GM12878 (cell line): ENCODE measurements around the gene MACROD2. TPM values are rescaled to one million over a fixed set of nuclear protein-coding genes. Genes with fewer than 3 reads are reported as not detected.

Experiments used
- ATAC-seq: fragments of 200-7000 bp; cut with Tn5 transposase; 3 replicates; pipeline ENCODE4 v1.9.1; 2020; ENCODE audit warnings: mild to moderate bottlenecking, moderate library complexity
- BruUV-seq: library from RNA; stranded (reverse); fragments of 400-500 nt; replicated peaks from 2 replicates; lab custom pipeline; 2021; lab: Mats Ljungman, UMichigan
- CTCF ChIA-PET: fragments of 300-600 bp; sonication (Branson Sonifier 250); formaldehyde crosslinking; extraction: SDS; loops from one replicate; lab custom pipeline; 2021; ENCODE audit warnings: inconsistent platforms; lab: Yijun Ruan, JAX
- POLR2A ChIA-PET: fragments of 350-600 bp; formaldehyde crosslinking; extraction: SDS; loops from one replicate; lab custom pipeline; 2021; ENCODE audit warnings: inconsistent platforms; lab: Charles Lee
- RAD21 ChIA-PET: fragments of 300-600 bp; sonication (Branson Sonifier 250); formaldehyde crosslinking; loops from one replicate; lab custom pipeline; 2023; ENCODE audit warnings: antibody characterized with exemption; ENCODE audit not compliant: unreplicated experiment; lab: Charles Lee
- SMC1A ChIA-PET: fragments of 300-600 bp; sonication (Branson Sonifier 250); formaldehyde crosslinking; loops from one replicate; lab custom pipeline; 2023; ENCODE audit not compliant: unreplicated experiment, uncharacterized antibody; lab: Charles Lee
- DNase-seq: peaks from one replicate; pipeline ENCODE4 v3.0.0-alpha.2; 2011; ENCODE audit warnings: low read depth, low spot score
- FAIRE-seq: peaks from 3 replicates; lab custom pipeline; 2011; peaks lifted over from hg19 to GRCh38; lab: Jason Lieb, UNC
- H2AFZ ChIP-seq: 2 replicates; pipeline ENCODE4 v1.6.0; 2011; ENCODE audit warnings: low read depth, low read length, control low read depth; ENCODE audit not compliant: control insufficient read depth
- H3K27ac ChIP-seq: 2 replicates; pipeline ENCODE4 v1.5.1; 2011; ENCODE audit warnings: control low read depth; ENCODE audit not compliant: control insufficient read depth, insufficient read depth
- H3K27me3 ChIP-seq, 2 experiments: replicated peaks in 1 of 2; 2 replicates each; pipeline versions ENCODE4 v1.6.0 to v1.6.1; 2011; ENCODE audit warnings: low read length in 1 of 2; ENCODE audit not compliant: control insufficient read depth in 2 of 2, insufficient read depth in 2 of 2
- H3K36me3 ChIP-seq, 2 experiments: 2 replicates each; pipeline ENCODE4 v1.5.1; 2011; ENCODE audit warnings: low read length in 1 of 2; ENCODE audit not compliant: control insufficient read depth in 2 of 2, insufficient read depth in 2 of 2
- H3K4me1 ChIP-seq: 2 replicates; pipeline ENCODE4 v1.6.1; 2011; ENCODE audit warnings: mild to moderate bottlenecking, low read length, moderate library complexity, mixed read lengths; ENCODE audit not compliant: control insufficient read depth, insufficient read depth
- H3K4me2 ChIP-seq: 2 replicates; pipeline ENCODE4 v1.6.0; 2011; ENCODE audit warnings: control low read depth; ENCODE audit not compliant: control insufficient read depth, insufficient read depth
- H3K4me3 ChIP-seq: fragments of 200-600 bp; sonication (generic); 2 replicates; pipeline ENCODE4 v1.5.1; 2016
- H3K79me2 ChIP-seq: 2 replicates; pipeline ENCODE4 v1.6.0; 2011; ENCODE audit warnings: low read length; ENCODE audit not compliant: control insufficient read depth, insufficient read depth
- H3K9ac ChIP-seq: 2 replicates; pipeline ENCODE4 v1.8.0; 2011; ENCODE audit warnings: low read length, control low read depth, mixed read lengths; ENCODE audit not compliant: control insufficient read depth, insufficient read depth
- H3K9me3 ChIP-seq: replicated peaks from 3 replicates; pipeline ENCODE4 v1.5.1; 2011; ENCODE audit warnings: mild to moderate bottlenecking, low read length; ENCODE audit not compliant: control insufficient read depth, insufficient read depth
- H4K20me1 ChIP-seq: 2 replicates; pipeline ENCODE4 v1.6.0; 2011; ENCODE audit not compliant: control insufficient read depth, insufficient read depth
- BCL11A ChIP-seq: IDR thresholded peaks from 2 replicates; pipeline ENCODE4 v1.6.1; 2011; ENCODE audit warnings: low read depth, low read length
- BMI1 ChIP-seq: fragments of 450-650 bp; IDR thresholded peaks from 2 replicates; pipeline ENCODE4 v1.6.1; 2016; ENCODE audit warnings: mild to moderate bottlenecking, moderate library complexity, borderline replicate concordance
- CBX3 ChIP-seq: fragments of 200-600 bp; sonication (generic); IDR thresholded peaks from 2 replicates; pipeline ENCODE4 v1.6.1; 2016; ENCODE audit warnings: low read depth, borderline replicate concordance
- FOS ChIP-seq: IDR thresholded peaks from 3 replicates; pipeline ENCODE4 v1.6.1; 2011; ENCODE audit warnings: borderline replicate concordance; ENCODE audit not compliant: insufficient read length; ENCODE audit errors: extremely low read depth
- FOXK2 ChIP-seq: fragments of 450-650 bp; IDR thresholded peaks from 2 replicates; pipeline ENCODE4 v1.6.1; 2017; ENCODE audit warnings: mild to moderate bottlenecking, moderate library complexity
- HDAC2 ChIP-seq: fragments of 200-600 bp; sonication (generic); IDR thresholded peaks from 2 replicates; pipeline ENCODE4 v1.6.1; 2017
- IKZF1 ChIP-seq: fragments of 450-650 bp; conservative IDR thresholded peaks from 2 replicates; pipeline ENCODE4 v1.6.1; 2017; ENCODE audit warnings: antibody characterized with exemption, mild to moderate bottlenecking
- JUNB ChIP-seq: IDR thresholded peaks from 2 replicates; pipeline ENCODE4 v1.6.1; 2016; ENCODE audit warnings: antibody characterized with exemption, mild to moderate bottlenecking
- MXI1 ChIP-seq: fragments of 150-350 bp; IDR thresholded peaks from 2 replicates; pipeline ENCODE4 v1.6.1; 2011; ENCODE audit warnings: low read depth, mild to moderate bottlenecking, inconsistent platforms, low read length, improper control_type of control experiment
- MYB ChIP-seq: fragments of 150-350 bp; IDR thresholded peaks from 2 replicates; pipeline ENCODE4 v1.6.1; 2014; ENCODE audit warnings: mild to moderate bottlenecking, low read depth, low read length, borderline replicate concordance
- PAX5 ChIP-seq: IDR thresholded peaks from 2 replicates; pipeline ENCODE4 v1.6.1; 2011; ENCODE audit warnings: low read depth, low read length, borderline replicate concordance
- PAX8 ChIP-seq: fragments of 450-650 bp; IDR thresholded peaks from 2 replicates; pipeline ENCODE4 v1.6.1; 2017; ENCODE audit warnings: mild to moderate bottlenecking, moderate library complexity
- SMARCA5 ChIP-seq: fragments of 450-650 bp; IDR thresholded peaks from 2 replicates; pipeline ENCODE4 v1.6.1; 2017; ENCODE audit warnings: mild to moderate bottlenecking
- TCF7 ChIP-seq: IDR thresholded peaks from 2 replicates; pipeline ENCODE4 v1.6.1; 2014; ENCODE audit warnings: antibody characterized with exemption, borderline replicate concordance
- ZNF384 ChIP-seq: IDR thresholded peaks from 2 replicates; pipeline ENCODE4 v1.6.1; 2012; ENCODE audit warnings: low read depth, mild to moderate bottlenecking, low read length, improper control_type of control experiment, borderline replicate concordance
- WGBS: methylation state at CpG from one replicate; pipeline ENCODE4 v1.1.6; 2016; ENCODE audit warnings: low lambda C conversion rate; ENCODE audit not compliant: insufficient replicate concordance, insufficient coverage; ENCODE audit errors: missing lambda C conversion rate; 5-methylcytosine and 5-hydroxymethylcytosine counted together
- in situ Hi-C: fragments of 300-500 bp; cut with MboI; formaldehyde crosslinking; loops from 9 replicates; pipeline ENCODE4 v1.14.3; 2018; ENCODE audit warnings: mixed read lengths
- intact Hi-C: fragments of 100-400 bp; cut with micrococcal nuclease; formaldehyde crosslinking; loops from one replicate; pipeline ENCODE4 v1.14.2; 2022; ENCODE audit not compliant: unreplicated experiment
- polyA plus RNA-seq, 11 experiments: library from polyadenylated mRNA; depleted of rRNA in 4 of 11; unstranded in 6 of 11; stranded (reverse) in 5 of 11; fragments of >200 nt; fragmentation: Nextera tagmentation in 4 of 11; fragmentation: Illumina TruSeq in 1 of 11; extraction: Ambion mirVana in 4 of 11; extraction: Trizol in 1 of 11; gene quantifications; 1 replicate in 1 of 11; 2 replicates in 10 of 11; pipeline versions ENCODE4 v1.2.1 to v1.2.3, GENCODE V29; 2011 to 2016; ENCODE audit warnings: inconsistent platforms in 2 of 11, missing spikeins in 2 of 11, low read depth in 1 of 11
- total RNA-seq, 4 experiments: library from RNA; depleted of rRNA in 3 of 4; stranded (reverse); fragments of >200 nt in 3 of 4; fragmentation: Illumina TruSeq in 1 of 4; extraction: Trizol in 1 of 4; gene quantifications; 2 replicates each; pipeline versions ENCODE4 v1.2.1 to v1.2.3, GENCODE V29; 2013 to 2021
- TF ChIP-seq, protein P1 (sequence below): IDR thresholded peaks from 2 replicates; pipeline ENCODE4 v1.6.1; 2011; ENCODE audit warnings: borderline replicate concordance, low read depth, mild to moderate bottlenecking, moderate library complexity, mixed read lengths, low read length; ENCODE audit not compliant: insufficient read depth; ENCODE audit errors: extremely low read length
- TF ChIP-seq, protein P2 (sequence below): fragments of 450-650 bp; IDR thresholded peaks from 2 replicates; pipeline ENCODE4 v1.6.1; 2017; ENCODE audit warnings: antibody characterized with exemption, mild to moderate bottlenecking, moderate library complexity
- TF ChIP-seq, protein P3 (sequence below): fragments of 450-650 bp; IDR thresholded peaks from 2 replicates; pipeline ENCODE4 v1.6.1; 2018; ENCODE audit warnings: borderline replicate concordance, mild to moderate bottlenecking; ENCODE audit not compliant: partially characterized antibody
- TF ChIP-seq, protein P4 (sequence below): fragments of 150-350 bp; IDR thresholded peaks from 2 replicates; pipeline ENCODE4 v1.6.1; 2014; ENCODE audit warnings: mild to moderate bottlenecking, low read depth, low read length

The MACROD2 gene
- total and polyA plus RNA-seq, 10 of the 15 experiments (the other 5 are each of a cell fraction or from before 2014, with no cell fraction given): 1.1 to 21.5 (median 2.2) TPM

DNA sequence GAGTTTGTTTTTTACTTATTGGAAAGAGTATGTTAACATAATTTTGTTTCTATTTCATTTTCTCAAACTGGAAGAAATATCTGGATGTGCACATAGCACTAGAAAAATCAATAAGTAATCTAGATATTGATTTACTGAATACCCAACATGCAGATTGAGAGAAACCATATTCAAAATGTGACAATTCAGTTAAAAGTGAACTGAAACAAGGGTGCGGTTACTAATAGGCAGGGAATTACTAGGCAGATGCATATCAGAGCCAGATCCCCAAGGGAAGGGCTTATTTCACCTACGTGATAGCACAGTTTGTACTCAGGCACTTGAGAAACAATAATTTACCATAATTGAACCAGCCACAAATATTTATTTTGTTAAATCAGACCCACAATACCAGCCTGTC is 835.1 kb downstream of the MACROD2 start:
- FAIRE-seq (no peak), ATAC-seq (peak; percentile 80), DNase-seq (peak; percentile 89)
- Histone ChIP-seq H3K27ac (peak overlapping the region; percentile 65; the same call in 1 of the 2 replicates), H4K20me1 (no peaks in the 10 kb centered on the region), H3K79me2 (no peaks in the 10 kb centered on the region), H3K4me2 (no peak overlapping the region), H3K4me1 (peaks cover 40% of the 10 kb centered on the region), H3K9ac (no peak overlapping the region), H3K36me3 (no peaks in the 10 kb centered on the region), H3K9me3 (peaks cover 2% of the 10 kb centered on the region; the same call in 1 of the 3 replicates), H3K4me3 (no peak overlapping the region), H2AFZ (no peak overlapping the region), H3K27me3 (no peaks in the 10 kb centered on the region)
- CTCF ChIA-PET: no interaction called here
- intact Hi-C loops (loop anchor here (1.0 to 10.0 kb wide), 8 partner anchors 23 to 487 kb away; no protein-coding TSS in a partner anchor), in situ Hi-C loops (no loop called here)
- RAD21 ChIA-PET: no interaction called here
- POLR2A ChIA-PET: no interaction called here
- SMC1A ChIA-PET: no interaction called here
- no TSS peak for BruUV-seq
- WGBS: 7% methylated on average over 2 of the region's 2 CpGs
- no peak for TF ChIP-seq TCF7
- no peak for TF ChIP-seq PAX8
- TF ChIP-seq, protein P1, sequence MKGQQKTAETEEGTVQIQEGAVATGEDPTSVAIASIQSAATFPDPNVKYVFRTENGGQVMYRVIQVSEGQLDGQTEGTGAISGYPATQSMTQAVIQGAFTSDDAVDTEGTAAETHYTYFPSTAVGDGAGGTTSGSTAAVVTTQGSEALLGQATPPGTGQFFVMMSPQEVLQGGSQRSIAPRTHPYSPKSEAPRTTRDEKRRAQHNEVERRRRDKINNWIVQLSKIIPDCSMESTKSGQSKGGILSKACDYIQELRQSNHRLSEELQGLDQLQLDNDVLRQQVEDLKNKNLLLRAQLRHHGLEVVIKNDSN: no peak
- peak; percentile 68; the same call in 1 of the 2 replicates for TF ChIP-seq BMI1
- TF ChIP-seq CBX3: no peak
- TF ChIP-seq, protein P2, sequence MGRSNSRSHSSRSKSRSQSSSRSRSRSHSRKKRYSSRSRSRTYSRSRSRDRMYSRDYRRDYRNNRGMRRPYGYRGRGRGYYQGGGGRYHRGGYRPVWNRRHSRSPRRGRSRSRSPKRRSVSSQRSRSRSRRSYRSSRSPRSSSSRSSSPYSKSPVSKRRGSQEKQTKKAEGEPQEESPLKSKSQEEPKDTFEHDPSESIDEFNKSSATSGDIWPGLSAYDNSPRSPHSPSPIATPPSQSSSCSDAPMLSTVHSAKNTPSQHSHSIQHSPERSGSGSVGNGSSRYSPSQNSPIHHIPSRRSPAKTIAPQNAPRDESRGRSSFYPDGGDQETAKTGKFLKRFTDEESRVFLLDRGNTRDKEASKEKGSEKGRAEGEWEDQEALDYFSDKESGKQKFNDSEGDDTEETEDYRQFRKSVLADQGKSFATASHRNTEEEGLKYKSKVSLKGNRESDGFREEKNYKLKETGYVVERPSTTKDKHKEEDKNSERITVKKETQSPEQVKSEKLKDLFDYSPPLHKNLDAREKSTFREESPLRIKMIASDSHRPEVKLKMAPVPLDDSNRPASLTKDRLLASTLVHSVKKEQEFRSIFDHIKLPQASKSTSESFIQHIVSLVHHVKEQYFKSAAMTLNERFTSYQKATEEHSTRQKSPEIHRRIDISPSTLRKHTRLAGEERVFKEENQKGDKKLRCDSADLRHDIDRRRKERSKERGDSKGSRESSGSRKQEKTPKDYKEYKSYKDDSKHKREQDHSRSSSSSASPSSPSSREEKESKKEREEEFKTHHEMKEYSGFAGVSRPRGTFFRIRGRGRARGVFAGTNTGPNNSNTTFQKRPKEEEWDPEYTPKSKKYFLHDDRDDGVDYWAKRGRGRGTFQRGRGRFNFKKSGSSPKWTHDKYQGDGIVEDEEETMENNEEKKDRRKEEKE: no peak
- TF ChIP-seq, protein P3, sequence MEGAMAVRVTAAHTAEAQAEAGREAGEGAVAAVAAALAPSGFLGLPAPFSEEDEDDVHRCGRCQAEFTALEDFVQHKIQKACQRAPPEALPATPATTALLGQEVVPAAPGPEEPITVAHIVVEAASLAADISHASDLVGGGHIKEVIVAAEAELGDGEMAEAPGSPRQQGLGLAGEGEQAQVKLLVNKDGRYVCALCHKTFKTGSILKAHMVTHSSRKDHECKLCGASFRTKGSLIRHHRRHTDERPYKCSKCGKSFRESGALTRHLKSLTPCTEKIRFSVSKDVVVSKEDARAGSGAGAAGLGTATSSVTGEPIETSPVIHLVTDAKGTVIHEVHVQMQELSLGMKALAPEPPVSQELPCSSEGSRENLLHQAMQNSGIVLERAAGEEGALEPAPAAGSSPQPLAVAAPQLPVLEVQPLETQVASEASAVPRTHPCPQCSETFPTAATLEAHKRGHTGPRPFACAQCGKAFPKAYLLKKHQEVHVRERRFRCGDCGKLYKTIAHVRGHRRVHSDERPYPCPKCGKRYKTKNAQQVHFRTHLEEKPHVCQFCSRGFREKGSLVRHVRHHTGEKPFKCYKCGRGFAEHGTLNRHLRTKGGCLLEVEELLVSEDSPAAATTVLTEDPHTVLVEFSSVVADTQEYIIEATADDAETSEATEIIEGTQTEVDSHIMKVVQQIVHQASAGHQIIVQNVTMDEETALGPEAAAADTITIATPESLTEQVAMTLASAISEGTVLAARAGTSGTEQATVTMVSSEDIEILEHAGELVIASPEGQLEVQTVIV: no peak
- no peak for TF ChIP-seq FOS
- TF ChIP-seq JUNB: peak; percentile 87
- TF ChIP-seq PAX5: peak; percentile 90
- no peak for TF ChIP-seq FOXK2
- TF ChIP-seq SMARCA5: no peak
- TF ChIP-seq IKZF1: peak; percentile 84
- TF ChIP-seq BCL11A: peak; percentile 99
- TF ChIP-seq MYB: 0 out of 2 replicates have a peak, but pooled peaks have one; percentile 19
- no peak for TF ChIP-seq HDAC2
- TF ChIP-seq ZNF384: no peak
- TF ChIP-seq, protein P4, sequence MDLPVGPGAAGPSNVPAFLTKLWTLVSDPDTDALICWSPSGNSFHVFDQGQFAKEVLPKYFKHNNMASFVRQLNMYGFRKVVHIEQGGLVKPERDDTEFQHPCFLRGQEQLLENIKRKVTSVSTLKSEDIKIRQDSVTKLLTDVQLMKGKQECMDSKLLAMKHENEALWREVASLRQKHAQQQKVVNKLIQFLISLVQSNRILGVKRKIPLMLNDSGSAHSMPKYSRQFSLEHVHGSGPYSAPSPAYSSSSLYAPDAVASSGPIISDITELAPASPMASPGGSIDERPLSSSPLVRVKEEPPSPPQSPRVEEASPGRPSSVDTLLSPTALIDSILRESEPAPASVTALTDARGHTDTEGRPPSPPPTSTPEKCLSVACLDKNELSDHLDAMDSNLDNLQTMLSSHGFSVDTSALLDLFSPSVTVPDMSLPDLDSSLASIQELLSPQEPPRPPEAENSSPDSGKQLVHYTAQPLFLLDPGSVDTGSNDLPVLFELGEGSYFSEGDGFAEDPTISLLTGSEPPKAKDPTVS: no peak
- no peak for TF ChIP-seq MXI1
